Hepatocyte (in vitro differentiated cells): ENCODE measurements around the gene MOCS1. TPM values are rescaled to one million over a fixed set of nuclear protein-coding genes. Genes with fewer than 3 reads are reported as not detected.

Experiments used
- DNase-seq: peaks from one replicate; pipeline ENCODE4 v3.0.0-alpha.2; 2016; ENCODE audit warnings: low spot score
- H2AFZ ChIP-seq: fragments of 200-600 bp; sonication (generic); 2 replicates; pipeline ENCODE4 v1.6.0; 2016; ENCODE audit warnings: antibody characterized with exemption, mild to moderate bottlenecking
- H3K27ac ChIP-seq: fragments of 200-600 bp; sonication (generic); 2 replicates; pipeline ENCODE4 v1.5.1; 2016; ENCODE audit warnings: mild to moderate bottlenecking
- H3K27me3 ChIP-seq: fragments of 200-600 bp; sonication (generic); 2 replicates; pipeline ENCODE4 v1.6.1; 2016
- H3K36me3 ChIP-seq: fragments of 200-600 bp; sonication (generic); replicated peaks from 2 replicates; pipeline ENCODE4 v1.5.1; 2016; ENCODE audit warnings: low read depth; ENCODE audit not compliant: insufficient read depth
- H3K4me1 ChIP-seq: fragments of 200-600 bp; sonication (generic); 2 replicates; pipeline ENCODE4 v1.5.1; 2016; ENCODE audit warnings: mild to moderate bottlenecking, moderate library complexity; ENCODE audit not compliant: insufficient read depth
- H3K4me2 ChIP-seq: fragments of 200-600 bp; sonication (generic); 2 replicates; pipeline ENCODE4 v1.6.0; 2016
- H3K4me3 ChIP-seq: fragments of 200-600 bp; sonication (generic); 2 replicates; pipeline ENCODE4 v1.5.1; 2016; ENCODE audit warnings: mild to moderate bottlenecking
- H3K79me2 ChIP-seq: fragments of 200-600 bp; sonication (generic); 2 replicates; pipeline ENCODE4 v1.6.0; 2017; ENCODE audit warnings: mild to moderate bottlenecking
- H3K9me2 ChIP-seq: fragments of 200-600 bp; sonication (generic); replicated peaks from 2 replicates; pipeline ENCODE4 v1.6.0; 2017; ENCODE audit warnings: mild to moderate bottlenecking; ENCODE audit not compliant: insufficient read depth
- H3K9me3 ChIP-seq: fragments of 200-600 bp; sonication (generic); 2 replicates; pipeline ENCODE4 v1.5.1; 2016; ENCODE audit warnings: low read depth, mild to moderate bottlenecking
- H4K20me1 ChIP-seq: fragments of 200-600 bp; sonication (generic); 2 replicates; pipeline ENCODE4 v1.6.0; 2016; ENCODE audit warnings: mild to moderate bottlenecking; ENCODE audit not compliant: insufficient read depth, poor library complexity, severe bottlenecking
- EZH2 ChIP-seq: fragments of 200-600 bp; sonication (generic); IDR thresholded peaks from 2 replicates; pipeline ENCODE4 v1.6.1; 2016; ENCODE audit warnings: antibody characterized with exemption, mild to moderate bottlenecking, borderline replicate concordance
- EZH2phosphoT487 ChIP-seq: fragments of 200-600 bp; sonication (generic); IDR thresholded peaks from one replicate; pipeline ENCODE4 v1.6.1; 2018; ENCODE audit warnings: antibody characterized with exemption, mild to moderate bottlenecking, low read depth, moderate library complexity; ENCODE audit not compliant: unreplicated experiment, severe bottlenecking
- WGBS: methylation state at CpG from one replicate; pipeline ENCODE4 v1.1.6; 2016; ENCODE audit warnings: low lambda C conversion rate; ENCODE audit errors: missing lambda C conversion rate; 5-methylcytosine and 5-hydroxymethylcytosine counted together
- polyA plus RNA-seq: library from polyadenylated mRNA; unstranded; fragments of >200 nt; fragmentation: Nextera tagmentation; extraction: Ambion mirVana; gene quantifications from 2 replicates; pipeline ENCODE4 v1.2.1, GENCODE V29; 2016
- total RNA-seq: library from RNA; depleted of rRNA; stranded (reverse); fragments of >200 nt; gene quantifications from 2 replicates; pipeline ENCODE4 v1.2.3, GENCODE V29; 2014
- TF ChIP-seq, protein P1 (sequence below): fragments of 200-600 bp; sonication (generic); IDR thresholded peaks from 2 replicates; pipeline ENCODE4 v1.5.1; 2016; ENCODE audit warnings: antibody characterized with exemption, mild to moderate bottlenecking; ENCODE audit not compliant: poor library complexity

Gene MOCS1
- total and polyA plus RNA-seq, 2 experiments from 2014 or later = 10.7 to 13.4 TPM

DNA sequence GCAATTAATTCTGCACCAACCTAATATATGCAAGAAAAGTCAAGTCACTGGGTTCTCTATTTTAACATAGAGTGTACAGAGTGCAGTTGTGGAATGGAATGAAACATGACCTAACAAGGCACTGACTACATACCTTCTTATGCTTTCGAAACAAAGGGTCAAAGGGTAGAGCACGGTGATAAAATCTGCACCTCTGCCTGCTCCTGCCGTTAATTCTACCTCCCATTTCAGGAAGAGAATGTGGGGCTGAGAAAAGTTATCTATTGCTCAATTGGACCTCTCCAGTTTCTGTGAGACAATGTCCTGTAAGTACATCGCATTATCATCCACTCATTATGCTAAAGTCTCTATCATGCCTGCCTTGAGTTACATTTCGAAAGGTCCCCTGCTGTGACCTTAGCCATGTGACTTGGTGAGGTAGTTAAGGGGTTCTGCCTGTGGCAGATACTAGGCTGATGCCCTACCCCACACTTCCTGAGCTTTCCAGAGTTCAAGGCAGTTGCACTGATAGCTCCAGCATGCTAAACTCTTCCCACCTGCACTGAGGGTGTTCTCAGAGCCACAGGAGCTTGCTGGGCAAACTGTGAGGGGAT lies 14.0 kb upstream of the MOCS1 start:
- H3K27ac ChIP-seq = peak overlapping the region; percentile 21
- H3K36me3 ChIP-seq = no peaks in the 10 kb centered on the region
- H3K9me3 ChIP-seq = no peaks in the 10 kb centered on the region
- H3K4me2 ChIP-seq = peak overlapping the region; percentile 51
- 52% methylated on average over 5 of the region's 5 CpGs for WGBS
- peak; percentile 32 for DNase-seq
- peaks cover 21% of the 10 kb centered on the region for H3K4me1 ChIP-seq
- TF ChIP-seq, protein P1, sequence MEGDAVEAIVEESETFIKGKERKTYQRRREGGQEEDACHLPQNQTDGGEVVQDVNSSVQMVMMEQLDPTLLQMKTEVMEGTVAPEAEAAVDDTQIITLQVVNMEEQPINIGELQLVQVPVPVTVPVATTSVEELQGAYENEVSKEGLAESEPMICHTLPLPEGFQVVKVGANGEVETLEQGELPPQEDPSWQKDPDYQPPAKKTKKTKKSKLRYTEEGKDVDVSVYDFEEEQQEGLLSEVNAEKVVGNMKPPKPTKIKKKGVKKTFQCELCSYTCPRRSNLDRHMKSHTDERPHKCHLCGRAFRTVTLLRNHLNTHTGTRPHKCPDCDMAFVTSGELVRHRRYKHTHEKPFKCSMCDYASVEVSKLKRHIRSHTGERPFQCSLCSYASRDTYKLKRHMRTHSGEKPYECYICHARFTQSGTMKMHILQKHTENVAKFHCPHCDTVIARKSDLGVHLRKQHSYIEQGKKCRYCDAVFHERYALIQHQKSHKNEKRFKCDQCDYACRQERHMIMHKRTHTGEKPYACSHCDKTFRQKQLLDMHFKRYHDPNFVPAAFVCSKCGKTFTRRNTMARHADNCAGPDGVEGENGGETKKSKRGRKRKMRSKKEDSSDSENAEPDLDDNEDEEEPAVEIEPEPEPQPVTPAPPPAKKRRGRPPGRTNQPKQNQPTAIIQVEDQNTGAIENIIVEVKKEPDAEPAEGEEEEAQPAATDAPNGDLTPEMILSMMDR = no peak
- TF ChIP-seq EZH2 = no peak
- H3K79me2 ChIP-seq = no peaks in the 10 kb centered on the region
- no peaks in the 10 kb centered on the region for H3K27me3 ChIP-seq
- H2AFZ ChIP-seq = no peak overlapping the region
- H3K4me3 ChIP-seq = no peak overlapping the region
- no peaks in the 10 kb centered on the region for H4K20me1 ChIP-seq
- no peaks in the 10 kb centered on the region for H3K9me2 ChIP-seq

DNA sequence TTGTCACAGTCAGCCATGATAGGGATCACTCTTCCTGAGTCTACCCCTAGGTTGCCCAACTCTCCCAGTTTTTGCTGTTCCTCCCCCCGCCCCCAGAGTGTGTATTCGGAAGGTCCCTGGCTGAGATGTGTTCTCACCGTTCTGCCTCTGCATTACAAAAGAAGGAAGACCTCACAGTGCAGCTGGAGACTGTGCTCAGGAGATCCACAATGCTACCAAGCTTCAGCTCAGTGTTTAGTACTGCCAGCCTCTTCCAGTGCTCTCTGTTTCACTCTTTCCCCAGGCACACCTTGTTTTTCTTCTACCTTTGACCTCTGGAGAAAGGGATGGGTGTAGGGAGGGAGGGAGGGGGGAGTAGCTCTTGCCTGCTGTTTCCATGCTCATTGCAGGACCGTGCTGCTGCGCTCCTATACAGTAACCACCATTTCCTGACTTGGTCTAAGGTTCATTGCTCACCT lies 13.4 kb upstream of the MOCS1 start:
- no peaks in the 10 kb centered on the region for H3K79me2 ChIP-seq
- H2AFZ ChIP-seq = no peak overlapping the region
- H3K27me3 ChIP-seq = no peaks in the 10 kb centered on the region
- peak overlapping the region; percentile 21 for H3K27ac ChIP-seq
- WGBS = 55% methylated on average over 5 of the region's 5 CpGs
- no peaks in the 10 kb centered on the region for H3K9me3 ChIP-seq
- no peak for DNase-seq
- H3K36me3 ChIP-seq = no peaks in the 10 kb centered on the region
- H3K4me1 ChIP-seq = peaks cover 21% of the 10 kb centered on the region
- TF ChIP-seq, protein P1 = no peak
- TF ChIP-seq EZH2phosphoT487 (no peak), EZH2 (no peak)
- no peaks in the 10 kb centered on the region for H3K9me2 ChIP-seq
- H4K20me1 ChIP-seq = no peaks in the 10 kb centered on the region
- H3K4me3 ChIP-seq = no peak overlapping the region
- H3K4me2 ChIP-seq = peak overlapping the region; percentile 51

DNA sequence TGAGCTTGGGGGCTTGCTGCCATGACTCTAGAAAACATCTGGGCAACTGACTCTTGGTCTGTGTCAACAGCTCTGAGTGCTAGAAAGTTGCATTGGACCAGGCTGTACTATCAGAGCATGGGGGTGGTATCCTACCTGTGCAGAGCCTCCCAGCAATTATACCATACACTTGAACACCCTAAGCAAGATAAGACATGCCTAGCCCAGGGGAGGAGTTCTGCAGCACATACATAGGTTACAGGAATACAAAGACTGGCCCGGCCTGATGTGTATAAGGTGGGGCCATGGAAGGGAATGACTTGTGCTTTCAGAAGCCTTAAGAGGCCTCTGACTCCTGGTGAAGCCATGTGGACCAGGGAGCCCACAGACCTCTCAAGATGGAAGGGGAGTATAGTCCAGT lies 11.4 kb upstream of the MOCS1 start:
- WGBS = 67% methylated on average over 1 of the region's 1 CpG
- H3K79me2 ChIP-seq = no peaks in the 10 kb centered on the region
- H3K4me3 ChIP-seq = no peak overlapping the region
- peak overlapping the region; percentile 43 for H3K27ac ChIP-seq
- no peak overlapping the region for H3K4me2 ChIP-seq
- H2AFZ ChIP-seq = no peak overlapping the region
- no peaks in the 10 kb centered on the region for H4K20me1 ChIP-seq
- no peak for TF ChIP-seq EZH2phosphoT487
- TF ChIP-seq, protein P1 = no peak
- no peak for TF ChIP-seq EZH2
- H3K36me3 ChIP-seq = no peaks in the 10 kb centered on the region
- H3K9me3 ChIP-seq = no peaks in the 10 kb centered on the region
- H3K27me3 ChIP-seq = no peaks in the 10 kb centered on the region
- DNase-seq = peak; percentile 63
- no peaks in the 10 kb centered on the region for H3K9me2 ChIP-seq
- H3K4me1 ChIP-seq = peaks cover 21% of the 10 kb centered on the region
